ENCODE measurements around the gene PDE8B.

Gene PDE8B

DNA sequence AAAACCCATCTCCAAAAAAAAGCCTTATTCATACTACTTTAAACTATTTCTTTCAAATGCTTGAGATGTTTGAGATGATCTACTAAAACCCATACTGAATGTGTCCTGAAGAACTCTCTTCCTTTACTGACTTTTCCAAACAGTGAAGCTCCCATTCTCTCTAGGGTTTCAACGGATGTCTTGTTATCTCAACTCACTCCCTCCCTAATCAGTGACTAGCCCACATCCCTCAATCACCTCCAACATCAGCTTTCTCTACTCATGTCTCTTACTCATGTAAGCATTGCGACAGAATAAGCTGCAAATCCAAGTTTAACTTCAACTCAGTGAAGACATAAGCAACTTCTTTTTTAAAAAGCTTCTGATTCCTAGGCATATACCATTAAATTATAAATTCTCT lies 239.5 kb downstream of the PDE8B start:
- no peaks in the 10 kb centered on the region for H3F3A ChIP-seq (ENCODE audit: insufficient read depth, low read length)
- no peaks in the 10 kb centered on the region for H3K9me3 ChIP-seq (ENCODE audit: low read length)
- no peaks in the 10 kb centered on the region for H3K79me2 ChIP-seq (ENCODE audit: insufficient read depth, low read length)
- H4K20me1 ChIP-seq (ENCODE audit: insufficient read depth, low read length), result no peaks in the 10 kb centered on the region
- H3K36me3 ChIP-seq (ENCODE audit: insufficient read depth, low read length), result peaks cover 48% of the 10 kb centered on the region
- no peak overlapping the region for H3K27ac ChIP-seq (ENCODE audit: low read depth, low read length, poor library complexity, severe bottlenecking)
- TF ChIP-seq EZH2 (IDR thresholded peaks at IDR 0.05; ENCODE audit: borderline replicate concordance, low read length), result no peak
- TF ChIP-seq, protein P1, sequence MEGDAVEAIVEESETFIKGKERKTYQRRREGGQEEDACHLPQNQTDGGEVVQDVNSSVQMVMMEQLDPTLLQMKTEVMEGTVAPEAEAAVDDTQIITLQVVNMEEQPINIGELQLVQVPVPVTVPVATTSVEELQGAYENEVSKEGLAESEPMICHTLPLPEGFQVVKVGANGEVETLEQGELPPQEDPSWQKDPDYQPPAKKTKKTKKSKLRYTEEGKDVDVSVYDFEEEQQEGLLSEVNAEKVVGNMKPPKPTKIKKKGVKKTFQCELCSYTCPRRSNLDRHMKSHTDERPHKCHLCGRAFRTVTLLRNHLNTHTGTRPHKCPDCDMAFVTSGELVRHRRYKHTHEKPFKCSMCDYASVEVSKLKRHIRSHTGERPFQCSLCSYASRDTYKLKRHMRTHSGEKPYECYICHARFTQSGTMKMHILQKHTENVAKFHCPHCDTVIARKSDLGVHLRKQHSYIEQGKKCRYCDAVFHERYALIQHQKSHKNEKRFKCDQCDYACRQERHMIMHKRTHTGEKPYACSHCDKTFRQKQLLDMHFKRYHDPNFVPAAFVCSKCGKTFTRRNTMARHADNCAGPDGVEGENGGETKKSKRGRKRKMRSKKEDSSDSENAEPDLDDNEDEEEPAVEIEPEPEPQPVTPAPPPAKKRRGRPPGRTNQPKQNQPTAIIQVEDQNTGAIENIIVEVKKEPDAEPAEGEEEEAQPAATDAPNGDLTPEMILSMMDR (IDR thresholded peaks at IDR 0.05; ENCODE audit: low read length), result no peak
- no peak overlapping the region for H3K4me3 ChIP-seq (ENCODE audit: low read depth, low read length, poor library complexity, severe bottlenecking)
- H3K27me3 ChIP-seq (ENCODE audit: insufficient read depth, low read length), result no peaks in the 10 kb centered on the region
- no peaks in the 10 kb centered on the region for H3K4me1 ChIP-seq (ENCODE audit: insufficient read depth, low read length, severe bottlenecking)
- H3K9me2 ChIP-seq (ENCODE audit: low read depth, low read length), result no peaks in the 10 kb centered on the region
- H2AFZ ChIP-seq (ENCODE audit: low read length), result no peak overlapping the region
- no peak overlapping the region for H3K4me2 ChIP-seq (ENCODE audit: low read length)
- no peak overlapping the region for H3K9ac ChIP-seq (ENCODE audit: low read length)

DNA sequence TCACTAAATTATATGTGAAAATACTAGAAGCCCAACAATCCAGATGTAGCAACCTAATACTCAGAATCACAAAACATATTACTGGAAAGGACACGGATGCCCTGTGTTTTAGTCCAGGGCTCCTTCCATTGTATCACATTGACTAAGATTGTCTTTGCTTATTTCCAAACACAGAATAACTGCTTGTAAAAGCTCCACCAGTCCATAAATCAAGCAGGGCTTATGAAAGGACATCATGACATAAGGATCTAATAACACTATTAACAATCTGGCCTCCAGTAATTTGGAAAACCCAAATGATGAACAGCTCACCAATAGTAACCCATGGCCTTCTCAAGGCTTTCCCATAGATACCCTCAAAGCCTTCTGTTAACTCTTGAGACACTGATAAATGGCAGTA lies 241.9 kb downstream of the PDE8B start:
- TF ChIP-seq, protein P1 (IDR thresholded peaks at IDR 0.05; ENCODE audit: low read length), result no peak
- TF ChIP-seq EZH2 (IDR thresholded peaks at IDR 0.05; ENCODE audit: borderline replicate concordance, low read length), result no peak
- Histone ChIP-seq H3K36me3 (ENCODE audit: insufficient read depth, low read length) (peaks cover 46% of the 10 kb centered on the region), H3K9ac (ENCODE audit: low read length) (no peak overlapping the region), H3K4me2 (ENCODE audit: low read length) (no peak overlapping the region), H3K9me2 (ENCODE audit: low read depth, low read length) (no peaks in the 10 kb centered on the region), H4K20me1 (ENCODE audit: insufficient read depth, low read length) (no peaks in the 10 kb centered on the region), H3F3A (ENCODE audit: insufficient read depth, low read length) (no peaks in the 10 kb centered on the region), H3K9me3 (ENCODE audit: low read length) (no peaks in the 10 kb centered on the region), H3K4me1 (ENCODE audit: insufficient read depth, low read length, severe bottlenecking) (no peaks in the 10 kb centered on the region), H3K27me3 (ENCODE audit: insufficient read depth, low read length) (no peaks in the 10 kb centered on the region), H3K79me2 (ENCODE audit: insufficient read depth, low read length) (no peaks in the 10 kb centered on the region), H2AFZ (ENCODE audit: low read length) (no peak overlapping the region), H3K27ac (ENCODE audit: low read depth, low read length, poor library complexity, severe bottlenecking) (no peak overlapping the region), H3K4me3 (ENCODE audit: low read depth, low read length, poor library complexity, severe bottlenecking) (no peak overlapping the region)

DNA sequence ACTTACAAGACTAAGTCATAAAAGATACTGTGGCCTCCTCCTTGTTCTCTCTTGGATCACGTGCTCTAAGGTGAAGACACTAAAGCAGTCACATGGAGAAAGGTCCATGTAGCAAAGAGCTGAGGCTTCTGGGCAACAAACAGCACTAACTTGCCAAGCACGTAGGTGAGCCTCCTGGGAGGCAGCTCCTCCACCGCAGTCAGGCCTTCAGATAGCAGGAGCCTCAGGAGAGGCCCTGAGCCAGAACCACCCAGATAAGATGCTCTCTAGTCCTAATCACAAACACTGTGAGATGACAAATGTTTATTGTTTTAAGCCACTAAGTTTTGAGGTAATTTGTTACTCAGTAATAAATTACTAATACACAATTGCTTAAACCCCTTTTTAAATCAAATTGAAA lies 243.6 kb downstream of the PDE8B start:
- Histone ChIP-seq H3K4me2 (ENCODE audit: low read length) (no peak overlapping the region), H3K4me1 (ENCODE audit: insufficient read depth, low read length, severe bottlenecking) (no peaks in the 10 kb centered on the region), H3K9ac (ENCODE audit: low read length) (no peak overlapping the region), H3K79me2 (ENCODE audit: insufficient read depth, low read length) (no peaks in the 10 kb centered on the region), H3K36me3 (ENCODE audit: insufficient read depth, low read length) (peaks cover 40% of the 10 kb centered on the region; the same call in 1 of the 2 replicates), H3K9me2 (ENCODE audit: low read depth, low read length) (no peaks in the 10 kb centered on the region), H2AFZ (ENCODE audit: low read length) (no peak overlapping the region), H3K9me3 (ENCODE audit: low read length) (no peaks in the 10 kb centered on the region), H3K27ac (ENCODE audit: low read depth, low read length, poor library complexity, severe bottlenecking) (no peak overlapping the region), H3K27me3 (ENCODE audit: insufficient read depth, low read length) (no peaks in the 10 kb centered on the region), H4K20me1 (ENCODE audit: insufficient read depth, low read length) (no peaks in the 10 kb centered on the region), H3F3A (ENCODE audit: insufficient read depth, low read length) (no peaks in the 10 kb centered on the region), H3K4me3 (ENCODE audit: low read depth, low read length, poor library complexity, severe bottlenecking) (no peak overlapping the region)
- TF ChIP-seq, protein P1 (IDR thresholded peaks at IDR 0.05; ENCODE audit: low read length), result no peak
- no peak for TF ChIP-seq EZH2 (IDR thresholded peaks at IDR 0.05; ENCODE audit: borderline replicate concordance, low read length)
